Measurements from ENCODE around the gene KLK3. TPM values are rescaled to one million over a fixed set of nuclear protein-coding genes. Genes with fewer than 3 reads are reported as not detected.

The KLK3 gene
- total RNA-seq, 1 experiment from 2014 or later: not detected

DNA sequence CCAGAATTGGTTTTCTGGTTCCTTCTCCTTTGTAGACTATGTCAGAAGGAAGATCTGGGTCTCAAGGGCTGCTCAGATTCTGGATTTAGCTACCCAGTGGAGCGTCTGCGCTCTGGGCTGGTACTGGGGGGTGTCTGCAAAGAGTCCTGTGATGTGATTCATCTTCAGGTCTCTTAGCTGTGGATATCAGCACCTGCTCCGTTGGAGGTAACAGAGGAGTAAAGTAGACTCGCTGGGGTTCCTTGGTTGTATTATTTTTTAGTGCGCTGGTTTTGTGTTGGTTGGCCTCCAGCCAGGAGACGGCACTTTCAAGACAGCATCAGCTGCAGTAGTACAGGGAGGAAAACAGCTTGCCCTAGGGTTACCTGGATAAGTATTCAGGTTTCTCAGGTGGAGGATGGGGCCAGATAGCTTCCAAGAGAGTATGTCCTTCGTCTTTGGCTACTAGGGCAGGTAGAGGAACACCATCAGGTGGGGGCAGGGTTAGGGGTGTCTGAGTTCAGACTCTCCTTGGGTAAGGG lies 11.0 kb upstream of the KLK3 start:
- intact Hi-C loops (cut with micrococcal nuclease): no loop called here
- no peaks in the 10 kb centered on the region for H3K79me2 ChIP-seq (ENCODE audit: low read length)
- no peaks in the 10 kb centered on the region for H4K20me1 ChIP-seq (ENCODE audit: low read length)
- H3K36me3 ChIP-seq (ENCODE audit: low read depth, low read length): no peaks in the 10 kb centered on the region
- no peaks in the 10 kb centered on the region for H3F3A ChIP-seq (ENCODE audit: low read length, unreplicated experiment)
- BruUV-seq (replicated peaks): no TSS peak
- H3K9me3 ChIP-seq (ENCODE audit: low read length): peaks cover 6% of the 10 kb centered on the region; the same call in 1 of the 2 replicates
- no peak for TF ChIP-seq EZH2phosphoT487 (IDR thresholded peaks at IDR 0.05; ENCODE audit: borderline replicate concordance, low read length)
- TF ChIP-seq EZH2 (IDR thresholded peaks at IDR 0.05; ENCODE audit: low read length, unreplicated experiment): no peak
- TF ChIP-seq, protein P1, sequence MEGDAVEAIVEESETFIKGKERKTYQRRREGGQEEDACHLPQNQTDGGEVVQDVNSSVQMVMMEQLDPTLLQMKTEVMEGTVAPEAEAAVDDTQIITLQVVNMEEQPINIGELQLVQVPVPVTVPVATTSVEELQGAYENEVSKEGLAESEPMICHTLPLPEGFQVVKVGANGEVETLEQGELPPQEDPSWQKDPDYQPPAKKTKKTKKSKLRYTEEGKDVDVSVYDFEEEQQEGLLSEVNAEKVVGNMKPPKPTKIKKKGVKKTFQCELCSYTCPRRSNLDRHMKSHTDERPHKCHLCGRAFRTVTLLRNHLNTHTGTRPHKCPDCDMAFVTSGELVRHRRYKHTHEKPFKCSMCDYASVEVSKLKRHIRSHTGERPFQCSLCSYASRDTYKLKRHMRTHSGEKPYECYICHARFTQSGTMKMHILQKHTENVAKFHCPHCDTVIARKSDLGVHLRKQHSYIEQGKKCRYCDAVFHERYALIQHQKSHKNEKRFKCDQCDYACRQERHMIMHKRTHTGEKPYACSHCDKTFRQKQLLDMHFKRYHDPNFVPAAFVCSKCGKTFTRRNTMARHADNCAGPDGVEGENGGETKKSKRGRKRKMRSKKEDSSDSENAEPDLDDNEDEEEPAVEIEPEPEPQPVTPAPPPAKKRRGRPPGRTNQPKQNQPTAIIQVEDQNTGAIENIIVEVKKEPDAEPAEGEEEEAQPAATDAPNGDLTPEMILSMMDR (conservative IDR thresholded peaks at IDR 0.05; ENCODE audit: low read depth, low read length): no peak
- no peak overlapping the region for H3K27ac ChIP-seq (ENCODE audit: low read length)
- ATAC-seq: no peak
- DNase-seq: no peak
- H3K9me2 ChIP-seq (replicated peaks; ENCODE audit: low read length): no peaks in the 10 kb centered on the region
- no peak overlapping the region for H3K4me2 ChIP-seq (ENCODE audit: low read length)
- ChIA-PET POLR2A (ENCODE audit: unreplicated experiment) (no interaction called here), CTCF (no interaction called here)
- no peak overlapping the region for H3K4me3 ChIP-seq (ENCODE audit: low read length)
- H3K9ac ChIP-seq (ENCODE audit: low read length): no peak overlapping the region
- peaks cover 76% of the 10 kb centered on the region for H3K27me3 ChIP-seq (ENCODE audit: low read length)
- no peaks in the 10 kb centered on the region for H3K4me1 ChIP-seq (ENCODE audit: insufficient read depth, low read length)
- H2AFZ ChIP-seq (ENCODE audit: low read length): no peak overlapping the region

DNA sequence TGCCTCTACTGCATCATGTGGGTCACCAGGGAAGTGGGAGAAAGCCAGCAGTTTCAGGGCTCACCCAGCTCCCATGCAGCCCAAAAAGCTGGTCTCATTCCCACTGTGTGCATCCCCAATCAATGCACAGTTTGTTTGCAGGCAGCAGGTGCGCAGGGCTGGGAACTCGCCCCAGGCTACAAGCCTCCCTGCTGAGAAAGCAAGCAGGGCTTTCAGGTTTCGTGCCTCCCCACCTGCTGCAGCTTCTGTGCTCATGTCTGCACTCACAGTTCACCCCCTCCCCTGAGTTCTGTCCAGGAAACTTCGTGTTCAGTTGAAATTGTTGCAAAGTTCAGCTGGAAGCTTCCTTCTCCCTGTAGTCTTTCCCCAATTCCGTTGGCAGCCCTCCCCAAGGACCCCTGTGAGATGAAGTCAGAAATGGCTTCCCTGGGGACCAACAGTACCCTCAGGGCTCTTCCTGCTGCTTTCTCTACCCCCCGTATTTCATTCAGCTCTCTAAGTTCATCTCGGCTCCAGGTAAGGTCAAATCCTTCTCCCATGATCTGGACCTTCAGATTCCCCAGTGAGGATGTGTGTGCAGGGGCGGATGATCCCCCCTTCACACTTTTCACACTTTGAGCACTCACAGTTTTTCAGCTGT lies 10.3 kb upstream of the KLK3 start:
- Histone ChIP-seq H3K4me2 (ENCODE audit: low read length) (no peak overlapping the region), H3K36me3 (ENCODE audit: low read depth, low read length) (no peaks in the 10 kb centered on the region), H4K20me1 (ENCODE audit: low read length) (no peaks in the 10 kb centered on the region), H3K4me1 (ENCODE audit: insufficient read depth, low read length) (no peaks in the 10 kb centered on the region), H3K27ac (ENCODE audit: low read length) (no peak overlapping the region), H3K9me3 (ENCODE audit: low read length) (peaks cover 6% of the 10 kb centered on the region; the same call in 1 of the 2 replicates), H3K9ac (ENCODE audit: low read length) (no peak overlapping the region), H3K79me2 (ENCODE audit: low read length) (no peaks in the 10 kb centered on the region), H3F3A (ENCODE audit: low read length, unreplicated experiment) (no peaks in the 10 kb centered on the region), H3K27me3 (ENCODE audit: low read length) (peaks cover 80% of the 10 kb centered on the region), H3K9me2 (replicated peaks; ENCODE audit: low read length) (no peaks in the 10 kb centered on the region), H3K4me3 (ENCODE audit: low read length) (no peak overlapping the region), H2AFZ (ENCODE audit: low read length) (no peak overlapping the region)
- TF ChIP-seq, protein P1 (conservative IDR thresholded peaks at IDR 0.05; ENCODE audit: low read depth, low read length): no peak
- TF ChIP-seq EZH2 (IDR thresholded peaks at IDR 0.05; ENCODE audit: low read length, unreplicated experiment) (no peak), EZH2phosphoT487 (IDR thresholded peaks at IDR 0.05; ENCODE audit: borderline replicate concordance, low read length) (no peak)
- CTCF ChIA-PET: no interaction called here
- intact Hi-C loops (cut with micrococcal nuclease): no loop called here
- POLR2A ChIA-PET (ENCODE audit: unreplicated experiment): interaction anchor here (0.5 kb wide), 1 partner anchor 120 kb away, joined by 6 read pairs; no protein-coding TSS in a partner anchor
- BruUV-seq (replicated peaks): no TSS peak
- DNase-seq (no peak), ATAC-seq (no peak)

DNA sequence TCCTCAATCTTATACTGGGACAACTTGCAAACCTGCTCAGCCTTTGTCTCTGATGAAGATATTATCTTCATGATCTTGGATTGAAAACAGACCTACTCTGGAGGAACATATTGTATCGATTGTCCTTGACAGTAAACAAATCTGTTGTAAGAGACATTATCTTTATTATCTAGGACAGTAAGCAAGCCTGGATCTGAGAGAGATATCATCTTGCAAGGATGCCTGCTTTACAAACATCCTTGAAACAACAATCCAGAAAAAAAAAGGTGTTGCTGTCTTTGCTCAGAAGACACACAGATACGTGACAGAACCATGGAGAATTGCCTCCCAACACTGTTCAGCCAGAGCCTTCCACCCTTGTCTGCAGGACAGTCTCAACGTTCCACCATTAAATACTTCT lies 4.0 kb upstream of the KLK3 start:
- DNase-seq (no peak), ATAC-seq (no peak)
- H3K9ac ChIP-seq (ENCODE audit: low read length): no peak overlapping the region
- H3K9me2 ChIP-seq (replicated peaks; ENCODE audit: low read length): no peaks in the 10 kb centered on the region
- no TSS peak for BruUV-seq (replicated peaks)
- TF ChIP-seq, protein P1 (conservative IDR thresholded peaks at IDR 0.05; ENCODE audit: low read depth, low read length): no peak
- TF ChIP-seq EZH2phosphoT487 (IDR thresholded peaks at IDR 0.05; ENCODE audit: borderline replicate concordance, low read length) (no peak), EZH2 (IDR thresholded peaks at IDR 0.05; ENCODE audit: low read length, unreplicated experiment) (no peak)
- peaks cover 76% of the 10 kb centered on the region for H3K27me3 ChIP-seq (ENCODE audit: low read length)
- H3K36me3 ChIP-seq (ENCODE audit: low read depth, low read length): no peaks in the 10 kb centered on the region
- no peak overlapping the region for H2AFZ ChIP-seq (ENCODE audit: low read length)
- ChIA-PET CTCF (no interaction called here), POLR2A (ENCODE audit: unreplicated experiment) (no interaction called here)
- no peaks in the 10 kb centered on the region for H3K9me3 ChIP-seq (ENCODE audit: low read length)
- H3K4me2 ChIP-seq (ENCODE audit: low read length): no peak overlapping the region
- no peak overlapping the region for H3K27ac ChIP-seq (ENCODE audit: low read length)
- no peak overlapping the region for H3K4me3 ChIP-seq (ENCODE audit: low read length)
- no peaks in the 10 kb centered on the region for H3K4me1 ChIP-seq (ENCODE audit: insufficient read depth, low read length)
- no peaks in the 10 kb centered on the region for H3K79me2 ChIP-seq (ENCODE audit: low read length)
- H3F3A ChIP-seq (ENCODE audit: low read length, unreplicated experiment): no peaks in the 10 kb centered on the region
- no peaks in the 10 kb centered on the region for H4K20me1 ChIP-seq (ENCODE audit: low read length)
- intact Hi-C loops (cut with micrococcal nuclease): no loop called here
